ENCODE results near the gene INAFM2.

Gene INAFM2

GRCh38 chr15:40352281-40352901, 28.9 kb downstream of the INAFM2 start:
- no peak for DNase-seq (ENCODE audit: extremely low read depth, low read depth)
- TF ChIP-seq CTCF (IDR thresholded peaks at IDR 0.05; ENCODE audit: low read depth, low read length), result no peak

- TF ChIP-seq CTCF (IDR thresholded peaks at IDR 0.05; ENCODE audit: low read depth, low read length), result no peak
- DNase-seq (ENCODE audit: extremely low read depth, low read depth), result no peak
Measured at GRCh38 chr15:40353697-40354096, 30.2 kb downstream of the INAFM2 start.

GRCh38 chr15:40354408-40355171, 31.1 kb downstream of the INAFM2 start:
- TF ChIP-seq CTCF (IDR thresholded peaks at IDR 0.05; ENCODE audit: low read depth, low read length), result peak; percentile 58
- no peak for DNase-seq (ENCODE audit: extremely low read depth, low read depth)

GRCh38 chr15:40355976-40356585, 32.6 kb downstream of the INAFM2 start:
- TF ChIP-seq CTCF (IDR thresholded peaks at IDR 0.05; ENCODE audit: low read depth, low read length), result no peak
- DNase-seq (ENCODE audit: extremely low read depth, low read depth), result no peak

GRCh38 chr15:40357246-40357645, 33.8 kb downstream of the INAFM2 start:
- DNase-seq (ENCODE audit: extremely low read depth, low read depth), result no peak
- no peak for TF ChIP-seq CTCF (IDR thresholded peaks at IDR 0.05; ENCODE audit: low read depth, low read length)

- no peak for DNase-seq (ENCODE audit: extremely low read depth, low read depth)
- no peak for TF ChIP-seq CTCF (IDR thresholded peaks at IDR 0.05; ENCODE audit: low read depth, low read length)
Measured at GRCh38 chr15:40357723-40358470, 34.4 kb downstream of the INAFM2 start, which contains the start of gene DISP2. Gene DISP2, plus strand, starts transcription at chr15:40358219. Its CDS starts 103 bp downstream, at chr15:40358322.

All from AG09319 (cell line).